ENCODE results near the gene PRKCE. TPM values are rescaled to one million over a fixed set of nuclear protein-coding genes. Genes with fewer than 3 reads are reported as not detected.

The PRKCE gene
- total RNA-seq, 1 experiment from 2014 or later: 21.7 TPM

GRCh38 chr2:46226620-46227019 lies 575.1 kb downstream of the PRKCE start:
- Histone ChIP-seq H3K79me2 (ENCODE audit: low read depth) (no peaks in the 10 kb centered on the region), H2AFZ (no peak overlapping the region), H3K4me2 (no peak overlapping the region), H3K27ac (no peak overlapping the region), H3K27me3 (ENCODE audit: insufficient read depth, low read depth) (no peaks in the 10 kb centered on the region), H3K36me3 (ENCODE audit: low read depth) (peaks cover 19% of the 10 kb centered on the region; the same call in 1 of the 2 replicates), H3K4me1 (replicated peaks; ENCODE audit: insufficient read depth) (peaks cover 37% of the 10 kb centered on the region), H3K4me3 (no peak overlapping the region), H3K9me2 (ENCODE audit: insufficient read depth) (no peaks in the 10 kb centered on the region), H3F3A (ENCODE audit: insufficient read depth, low read depth) (peaks cover 24% of the 10 kb centered on the region), H3K9me3 (ENCODE audit: insufficient read depth, low read depth) (peaks cover 10% of the 10 kb centered on the region), H4K20me1 (ENCODE audit: insufficient read depth) (no peaks in the 10 kb centered on the region)
- DNase-seq: no peak
- TF ChIP-seq, protein P1, sequence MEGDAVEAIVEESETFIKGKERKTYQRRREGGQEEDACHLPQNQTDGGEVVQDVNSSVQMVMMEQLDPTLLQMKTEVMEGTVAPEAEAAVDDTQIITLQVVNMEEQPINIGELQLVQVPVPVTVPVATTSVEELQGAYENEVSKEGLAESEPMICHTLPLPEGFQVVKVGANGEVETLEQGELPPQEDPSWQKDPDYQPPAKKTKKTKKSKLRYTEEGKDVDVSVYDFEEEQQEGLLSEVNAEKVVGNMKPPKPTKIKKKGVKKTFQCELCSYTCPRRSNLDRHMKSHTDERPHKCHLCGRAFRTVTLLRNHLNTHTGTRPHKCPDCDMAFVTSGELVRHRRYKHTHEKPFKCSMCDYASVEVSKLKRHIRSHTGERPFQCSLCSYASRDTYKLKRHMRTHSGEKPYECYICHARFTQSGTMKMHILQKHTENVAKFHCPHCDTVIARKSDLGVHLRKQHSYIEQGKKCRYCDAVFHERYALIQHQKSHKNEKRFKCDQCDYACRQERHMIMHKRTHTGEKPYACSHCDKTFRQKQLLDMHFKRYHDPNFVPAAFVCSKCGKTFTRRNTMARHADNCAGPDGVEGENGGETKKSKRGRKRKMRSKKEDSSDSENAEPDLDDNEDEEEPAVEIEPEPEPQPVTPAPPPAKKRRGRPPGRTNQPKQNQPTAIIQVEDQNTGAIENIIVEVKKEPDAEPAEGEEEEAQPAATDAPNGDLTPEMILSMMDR (conservative IDR thresholded peaks at IDR 0.05): no peak
- TF ChIP-seq EZH2 (IDR thresholded peaks at IDR 0.05; ENCODE audit: low read depth): no peak
- no TSS peak for BruUV-seq (replicated peaks)
- ChIA-PET POLR2A (ENCODE audit: unreplicated experiment) (no interaction called here), CTCF (no interaction called here)
- intact Hi-C loops (cut with micrococcal nuclease; ENCODE audit: unreplicated experiment): loop anchor here (10.0 kb wide), 1 partner anchor 68 kb away; the partner anchor contains the start of gene EPAS1

GRCh38 chr2:46227022-46227421 lies 575.5 kb downstream of the PRKCE start:
- no TSS peak for BruUV-seq (replicated peaks)
- H3F3A ChIP-seq (ENCODE audit: insufficient read depth, low read depth): peaks cover 24% of the 10 kb centered on the region
- H3K9me3 ChIP-seq (ENCODE audit: insufficient read depth, low read depth): peaks cover 10% of the 10 kb centered on the region
- H3K27ac ChIP-seq: no peak overlapping the region
- no peaks in the 10 kb centered on the region for H3K9me2 ChIP-seq (ENCODE audit: insufficient read depth)
- H3K4me3 ChIP-seq: no peak overlapping the region
- no peaks in the 10 kb centered on the region for H3K27me3 ChIP-seq (ENCODE audit: insufficient read depth, low read depth)
- no peak overlapping the region for H3K4me2 ChIP-seq
- ChIA-PET POLR2A (ENCODE audit: unreplicated experiment) (no interaction called here), CTCF (no interaction called here)
- peaks cover 19% of the 10 kb centered on the region; the same call in 1 of the 2 replicates for H3K36me3 ChIP-seq (ENCODE audit: low read depth)
- DNase-seq: no peak
- no peak overlapping the region for H2AFZ ChIP-seq
- no peaks in the 10 kb centered on the region for H3K79me2 ChIP-seq (ENCODE audit: low read depth)
- TF ChIP-seq, protein P1 (conservative IDR thresholded peaks at IDR 0.05): no peak
- no peak for TF ChIP-seq EZH2 (IDR thresholded peaks at IDR 0.05; ENCODE audit: low read depth)
- H3K4me1 ChIP-seq (replicated peaks; ENCODE audit: insufficient read depth): peaks cover 37% of the 10 kb centered on the region
- intact Hi-C loops (cut with micrococcal nuclease; ENCODE audit: unreplicated experiment): loop anchor here (10.0 kb wide), 1 partner anchor 68 kb away; the partner anchor contains the start of gene EPAS1
- H4K20me1 ChIP-seq (ENCODE audit: insufficient read depth): no peaks in the 10 kb centered on the region

DNA sequence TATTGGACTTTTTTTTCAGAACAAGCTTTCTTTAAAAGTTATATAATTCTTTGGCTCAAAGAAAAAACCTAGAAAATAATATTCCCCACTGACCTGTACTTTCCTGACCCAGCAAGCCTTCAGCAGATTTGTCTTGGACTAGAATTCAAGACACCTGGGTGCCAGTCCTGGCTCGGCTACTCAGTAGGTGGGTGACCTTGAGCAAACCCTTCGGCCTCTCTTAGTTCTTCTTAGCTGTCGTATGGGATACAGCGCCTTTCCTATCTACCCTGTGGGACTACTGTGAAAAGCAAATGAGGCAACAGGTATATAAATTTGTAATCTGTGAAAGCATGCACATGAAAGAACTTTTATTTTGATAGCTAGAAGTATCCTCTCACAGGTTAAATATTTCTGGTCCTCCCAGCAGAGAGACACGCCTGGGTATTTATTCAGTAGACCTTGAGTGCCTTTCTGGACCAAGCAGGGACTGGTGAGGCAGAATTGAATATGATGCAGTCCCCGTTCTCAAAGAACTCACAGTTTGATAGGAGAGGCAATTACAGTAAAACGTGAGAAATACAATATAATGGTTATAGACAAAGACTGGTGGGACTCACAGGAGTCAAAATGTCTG lies 576.3 kb downstream of the PRKCE start:
- H3K79me2 ChIP-seq (ENCODE audit: low read depth): no peaks in the 10 kb centered on the region
- DNase-seq: no peak
- ChIA-PET POLR2A (ENCODE audit: unreplicated experiment) (no interaction called here), CTCF (no interaction called here)
- H3K4me1 ChIP-seq (replicated peaks; ENCODE audit: insufficient read depth): peaks cover 37% of the 10 kb centered on the region
- H3K9me3 ChIP-seq (ENCODE audit: insufficient read depth, low read depth): peaks cover 10% of the 10 kb centered on the region
- H3K4me3 ChIP-seq: no peak overlapping the region
- no peaks in the 10 kb centered on the region for H3K9me2 ChIP-seq (ENCODE audit: insufficient read depth)
- BruUV-seq (replicated peaks): no TSS peak
- no peak overlapping the region for H2AFZ ChIP-seq
- H3K36me3 ChIP-seq (ENCODE audit: low read depth): peaks cover 19% of the 10 kb centered on the region; the same call in 1 of the 2 replicates
- no peak overlapping the region for H3K4me2 ChIP-seq
- TF ChIP-seq, protein P1 (conservative IDR thresholded peaks at IDR 0.05): no peak
- TF ChIP-seq EZH2 (IDR thresholded peaks at IDR 0.05; ENCODE audit: low read depth): no peak
- H4K20me1 ChIP-seq (ENCODE audit: insufficient read depth): no peaks in the 10 kb centered on the region
- H3F3A ChIP-seq (ENCODE audit: insufficient read depth, low read depth): peaks cover 24% of the 10 kb centered on the region
- no peak overlapping the region for H3K27ac ChIP-seq
- no peaks in the 10 kb centered on the region for H3K27me3 ChIP-seq (ENCODE audit: insufficient read depth, low read depth)
- intact Hi-C loops (cut with micrococcal nuclease; ENCODE audit: unreplicated experiment): loop anchor here (10.0 kb wide), 1 partner anchor 67 kb away; the partner anchor contains the start of gene EPAS1
